ENCODE data around the gene ACAA1.

ACAA1 gene

GRCh38 chr3:38109580-38110313, 27.2 kb downstream of the ACAA1 start:
- no peak for DNase-seq (ENCODE audit: low read depth in 2 of 2)
- H3K4me3 ChIP-seq (replicated peaks in 1 of 2; ENCODE audit: low read depth in 2 of 2, low read length in 2 of 2) = no peak overlapping the region
- TF ChIP-seq, protein P1, sequence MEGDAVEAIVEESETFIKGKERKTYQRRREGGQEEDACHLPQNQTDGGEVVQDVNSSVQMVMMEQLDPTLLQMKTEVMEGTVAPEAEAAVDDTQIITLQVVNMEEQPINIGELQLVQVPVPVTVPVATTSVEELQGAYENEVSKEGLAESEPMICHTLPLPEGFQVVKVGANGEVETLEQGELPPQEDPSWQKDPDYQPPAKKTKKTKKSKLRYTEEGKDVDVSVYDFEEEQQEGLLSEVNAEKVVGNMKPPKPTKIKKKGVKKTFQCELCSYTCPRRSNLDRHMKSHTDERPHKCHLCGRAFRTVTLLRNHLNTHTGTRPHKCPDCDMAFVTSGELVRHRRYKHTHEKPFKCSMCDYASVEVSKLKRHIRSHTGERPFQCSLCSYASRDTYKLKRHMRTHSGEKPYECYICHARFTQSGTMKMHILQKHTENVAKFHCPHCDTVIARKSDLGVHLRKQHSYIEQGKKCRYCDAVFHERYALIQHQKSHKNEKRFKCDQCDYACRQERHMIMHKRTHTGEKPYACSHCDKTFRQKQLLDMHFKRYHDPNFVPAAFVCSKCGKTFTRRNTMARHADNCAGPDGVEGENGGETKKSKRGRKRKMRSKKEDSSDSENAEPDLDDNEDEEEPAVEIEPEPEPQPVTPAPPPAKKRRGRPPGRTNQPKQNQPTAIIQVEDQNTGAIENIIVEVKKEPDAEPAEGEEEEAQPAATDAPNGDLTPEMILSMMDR (IDR thresholded peaks at IDR 0.05; ENCODE audit: low read depth, low read length) = no peak

GRCh38 chr3:38108649-38109579, 28.0 kb downstream of the ACAA1 start:
- TF ChIP-seq, protein P1 (IDR thresholded peaks at IDR 0.05; ENCODE audit: low read depth, low read length) = no peak
- no peak overlapping the region for H3K4me3 ChIP-seq (replicated peaks in 1 of 2; ENCODE audit: low read depth in 2 of 2, low read length in 2 of 2)
- no peak for DNase-seq (ENCODE audit: low read depth in 2 of 2)

DNA sequence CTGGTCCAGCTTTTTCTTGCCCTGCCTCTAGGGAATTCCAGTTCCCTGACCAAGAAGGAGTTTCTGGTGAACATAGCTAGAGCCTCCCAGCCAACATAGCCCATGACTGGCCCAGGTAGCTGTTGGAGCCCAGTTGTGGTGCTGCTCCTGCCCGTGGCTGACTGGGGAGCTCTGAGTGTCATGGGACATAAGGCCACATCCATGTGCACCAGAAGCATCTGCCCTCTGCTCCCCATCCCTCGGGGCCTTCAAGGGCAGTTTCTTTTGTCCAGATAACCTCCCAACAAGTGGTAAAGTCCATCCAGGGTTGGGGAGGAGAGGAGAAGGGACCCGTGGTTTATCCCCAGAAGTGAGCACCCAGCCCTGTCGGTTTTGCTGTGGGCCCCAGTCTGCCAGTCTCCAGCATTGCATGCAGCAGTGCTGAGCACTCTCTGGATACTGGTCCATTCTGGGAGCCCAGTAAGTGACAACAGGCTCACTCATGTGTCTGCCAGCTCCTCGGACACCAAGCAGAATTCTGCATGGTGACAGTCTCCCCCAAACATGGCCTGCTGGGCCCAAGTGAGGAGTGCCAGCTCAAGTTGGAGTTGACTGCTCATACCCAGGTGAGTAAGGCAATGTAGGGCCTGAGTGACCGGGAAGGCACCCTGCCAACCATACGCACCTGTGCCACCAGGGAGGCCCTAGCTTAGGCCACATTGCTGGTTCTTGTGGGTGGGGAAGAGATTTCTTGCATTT, 28.8 kb downstream of the ACAA1 start:
- DNase-seq (ENCODE audit: low read depth in 2 of 2) = no peak
- H3K4me3 ChIP-seq (replicated peaks in 1 of 2; ENCODE audit: low read depth in 2 of 2, low read length in 2 of 2) = no peak overlapping the region
- TF ChIP-seq, protein P1 (IDR thresholded peaks at IDR 0.05; ENCODE audit: low read depth, low read length) = no peak

DNA sequence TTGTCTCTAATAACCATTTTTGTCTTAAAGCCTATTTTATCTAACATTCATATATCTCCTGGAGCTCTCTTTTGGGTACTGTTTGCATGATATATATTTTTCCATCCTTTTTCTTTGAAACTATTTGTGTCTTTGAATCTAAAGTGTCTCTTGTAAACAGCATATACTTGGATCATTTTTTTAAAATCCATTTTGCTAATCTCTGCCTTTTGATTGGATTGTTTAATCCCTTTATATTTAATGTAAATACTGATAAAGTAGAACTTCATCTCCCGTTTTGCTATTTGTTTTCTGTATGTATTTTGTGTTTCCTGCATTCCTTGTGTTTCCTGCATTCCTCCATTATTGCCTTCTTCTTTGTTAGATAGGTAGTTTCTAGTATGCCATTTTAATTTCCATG, 31.4 kb downstream of the ACAA1 start:
- TF ChIP-seq, protein P1 (IDR thresholded peaks at IDR 0.05; ENCODE audit: low read depth, low read length) = no peak
- no peak overlapping the region for H3K4me3 ChIP-seq (replicated peaks in 1 of 2; ENCODE audit: low read depth in 2 of 2, low read length in 2 of 2)
- no peak for DNase-seq (ENCODE audit: low read depth in 2 of 2)

DNA sequence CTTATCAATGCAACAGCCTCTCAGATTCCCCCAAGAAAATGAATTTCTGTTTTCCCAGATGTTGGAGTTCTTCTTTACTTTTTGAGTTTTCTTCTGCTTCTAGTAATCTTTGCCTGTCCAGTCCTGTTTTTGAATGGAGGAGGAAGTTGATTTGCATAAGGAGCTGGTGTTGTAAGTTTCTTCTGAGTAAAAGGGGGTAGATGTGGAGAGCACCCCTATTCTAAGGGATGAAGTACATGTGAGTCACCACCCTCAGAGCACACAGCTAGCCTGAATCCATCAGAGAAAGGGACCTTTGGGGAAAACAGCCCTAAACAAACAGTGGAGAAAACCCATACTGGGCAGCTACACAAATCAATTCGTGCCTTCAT, 34.5 kb downstream of the ACAA1 start:
- TF ChIP-seq, protein P1 (IDR thresholded peaks at IDR 0.05; ENCODE audit: low read depth, low read length) = no peak
- DNase-seq (ENCODE audit: low read depth in 2 of 2) = no peak
- no peak overlapping the region for H3K4me3 ChIP-seq (replicated peaks in 1 of 2; ENCODE audit: low read depth in 2 of 2, low read length in 2 of 2)

- no peak for DNase-seq (ENCODE audit: low read depth in 2 of 2)
- no peak overlapping the region for H3K4me3 ChIP-seq (replicated peaks in 1 of 2; ENCODE audit: low read depth in 2 of 2, low read length in 2 of 2)
- TF ChIP-seq, protein P1 (IDR thresholded peaks at IDR 0.05; ENCODE audit: low read depth, low read length) = no peak
These were observed 35.0 kb downstream of the ACAA1 start for GRCh38 chr3:38101811-38102443.

All from cardiac fibroblast (primary cell).